Measurements from ENCODE around the gene TPRG1L.

The TPRG1L gene

DNA sequence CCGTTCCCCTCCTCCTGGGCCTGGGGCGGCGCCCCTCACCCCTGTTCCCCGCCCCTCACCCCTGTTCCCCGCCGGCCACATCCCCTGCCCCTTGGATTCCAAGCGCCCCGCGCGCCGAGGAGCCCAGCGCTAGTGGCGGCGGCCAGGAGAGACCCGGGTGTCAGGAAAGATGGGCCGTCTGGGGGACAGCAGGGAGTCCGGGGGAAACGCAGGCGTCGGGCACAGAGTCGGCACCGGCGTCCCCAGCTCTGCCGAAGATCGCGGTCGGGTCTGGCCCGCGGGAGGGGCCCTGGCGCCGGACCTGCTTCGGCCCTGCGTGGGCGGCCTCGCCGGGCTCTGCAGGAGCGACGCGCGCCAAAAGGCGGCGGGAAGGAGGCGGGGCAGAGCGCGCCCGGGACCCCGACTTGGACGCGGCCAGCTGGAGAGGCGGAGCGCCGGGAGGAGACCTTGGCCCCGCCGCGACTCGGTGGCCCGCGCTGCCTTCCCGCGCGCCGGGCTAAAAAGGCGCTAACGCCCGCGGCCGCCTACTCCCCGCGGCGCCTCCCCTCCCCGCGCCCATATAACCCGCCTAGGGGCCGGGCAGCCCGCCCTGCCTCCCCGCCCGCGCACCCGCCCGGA lies 27.2 kb downstream of the TPRG1L start, which contains the start of gene TP73:
Gene TP73 (plus strand): TSS at position 587 of the 618 bp plus-strand sequence. CDS start 29,850 bp downstream, outside the sequence.
- no peaks in the 10 kb centered on the region for H3K9me3 ChIP-seq (ENCODE audit: control insufficient read depth in 2 of 2, low read length in 2 of 2)
- H3K9ac ChIP-seq (ENCODE audit: low read depth in 1 of 2, low read length in 2 of 2), result no peak within 1 kb of the TSS
- H3K4me3 ChIP-seq (ENCODE audit: low read length in 2 of 2), result peak within 1 kb of the TSS; percentile 37 to 39
- H3K4me1 ChIP-seq (ENCODE audit: control insufficient read depth in 2 of 2, insufficient read depth in 2 of 2, low read length in 2 of 2), result peaks cover 10 to 15% of the 10 kb centered on the region in 2 donors
- peaks cover under 1 to 2% of the 10 kb centered on the region in 2 donors for H3K36me3 ChIP-seq (ENCODE audit: control insufficient read depth in 2 of 2, insufficient read depth in 2 of 2, low read length in 2 of 2)
- no peak within 1 kb of the TSS for H3K27ac ChIP-seq (ENCODE audit: low read depth in 2 of 2, low read length in 2 of 2)
- H3K27me3 ChIP-seq (ENCODE audit: control insufficient read depth in 2 of 2, insufficient read depth in 2 of 2, low read length in 2 of 2), result peaks cover 26 to 34% of the 10 kb centered on the region in 2 donors

DNA sequence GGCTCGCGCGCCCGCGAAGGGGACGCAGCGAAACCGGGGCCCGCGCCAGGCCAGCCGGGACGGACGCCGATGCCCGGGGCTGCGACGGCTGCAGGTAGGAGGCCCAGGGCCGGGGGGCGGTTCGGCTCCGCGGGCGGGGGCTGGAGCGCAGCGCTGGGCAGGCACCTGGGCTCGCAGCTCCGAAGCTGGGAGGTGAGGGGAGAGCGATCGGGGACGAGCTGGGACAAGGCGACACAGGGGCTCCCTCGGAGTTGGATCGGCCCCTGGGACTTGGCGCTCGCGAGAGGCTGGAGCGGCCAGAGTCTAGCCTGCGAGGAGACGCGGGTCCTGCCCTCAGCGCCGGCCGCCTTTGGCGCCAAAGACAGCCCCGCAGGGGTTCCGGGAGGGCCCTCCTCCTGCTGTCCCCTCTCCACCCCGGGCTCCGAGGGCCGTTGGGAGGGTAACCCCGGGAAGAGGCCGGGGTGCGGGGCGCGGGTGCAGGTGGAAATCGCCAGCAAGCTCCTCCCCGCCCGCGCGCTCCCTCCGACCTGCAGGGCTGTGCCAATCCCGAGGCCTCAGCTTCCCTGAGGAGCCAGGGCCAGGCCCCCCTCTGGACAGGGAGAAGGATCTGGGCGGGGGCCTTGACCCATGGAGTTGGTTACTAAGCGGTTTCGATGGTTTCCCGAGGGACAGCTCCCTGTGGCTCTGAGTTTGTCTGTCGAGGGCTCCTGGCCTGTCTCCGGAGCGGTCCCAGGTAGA lies 27.9 kb downstream of the TPRG1L start:
- peaks cover 10 to 15% of the 10 kb centered on the region in 2 donors for H3K4me1 ChIP-seq (ENCODE audit: control insufficient read depth in 2 of 2, insufficient read depth in 2 of 2, low read length in 2 of 2)
- H3K9me3 ChIP-seq (ENCODE audit: control insufficient read depth in 2 of 2, low read length in 2 of 2), result no peaks in the 10 kb centered on the region
- H3K9ac ChIP-seq (ENCODE audit: low read depth in 1 of 2, low read length in 2 of 2), result no peak overlapping the region
- no peaks in the 10 kb centered on the region for H3K36me3 ChIP-seq (ENCODE audit: control insufficient read depth in 2 of 2, insufficient read depth in 2 of 2, low read length in 2 of 2)
- peak overlapping the region; percentile 37 to 39 for H3K4me3 ChIP-seq (ENCODE audit: low read length in 2 of 2)
- H3K27me3 ChIP-seq (ENCODE audit: control insufficient read depth in 2 of 2, insufficient read depth in 2 of 2, low read length in 2 of 2), result peaks cover 26 to 34% of the 10 kb centered on the region in 2 donors
- no peak overlapping the region for H3K27ac ChIP-seq (ENCODE audit: low read depth in 2 of 2, low read length in 2 of 2)

DNA sequence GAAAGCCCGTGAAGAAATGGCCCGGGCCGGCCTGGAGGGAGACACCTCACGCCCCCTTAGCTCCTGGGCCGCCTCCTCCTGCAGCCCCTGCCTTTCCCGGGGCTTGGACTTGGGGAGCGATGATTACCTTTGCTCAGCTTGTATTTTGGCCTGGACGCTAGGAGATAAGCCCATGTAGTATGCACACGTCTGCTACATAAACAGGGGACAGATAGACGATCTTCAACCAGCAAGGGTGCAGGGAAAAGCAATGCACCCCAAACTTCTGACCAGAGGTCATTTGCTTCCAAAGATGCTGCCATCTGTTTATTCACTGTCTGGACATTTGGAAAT lies 28.4 kb downstream of the TPRG1L start:
- H3K9me3 ChIP-seq (ENCODE audit: control insufficient read depth in 2 of 2, low read length in 2 of 2), result no peaks in the 10 kb centered on the region
- H3K4me3 ChIP-seq (ENCODE audit: low read length in 2 of 2), result no peak overlapping the region
- peaks cover 10 to 15% of the 10 kb centered on the region in 2 donors for H3K4me1 ChIP-seq (ENCODE audit: control insufficient read depth in 2 of 2, insufficient read depth in 2 of 2, low read length in 2 of 2)
- H3K27ac ChIP-seq (ENCODE audit: low read depth in 2 of 2, low read length in 2 of 2), result no peak overlapping the region
- no peak overlapping the region for H3K9ac ChIP-seq (ENCODE audit: low read depth in 1 of 2, low read length in 2 of 2)
- no peaks in the 10 kb centered on the region for H3K36me3 ChIP-seq (ENCODE audit: control insufficient read depth in 2 of 2, insufficient read depth in 2 of 2, low read length in 2 of 2)
- H3K27me3 ChIP-seq (ENCODE audit: control insufficient read depth in 2 of 2, insufficient read depth in 2 of 2, low read length in 2 of 2), result peaks cover 26 to 34% of the 10 kb centered on the region in 2 donors

DNA sequence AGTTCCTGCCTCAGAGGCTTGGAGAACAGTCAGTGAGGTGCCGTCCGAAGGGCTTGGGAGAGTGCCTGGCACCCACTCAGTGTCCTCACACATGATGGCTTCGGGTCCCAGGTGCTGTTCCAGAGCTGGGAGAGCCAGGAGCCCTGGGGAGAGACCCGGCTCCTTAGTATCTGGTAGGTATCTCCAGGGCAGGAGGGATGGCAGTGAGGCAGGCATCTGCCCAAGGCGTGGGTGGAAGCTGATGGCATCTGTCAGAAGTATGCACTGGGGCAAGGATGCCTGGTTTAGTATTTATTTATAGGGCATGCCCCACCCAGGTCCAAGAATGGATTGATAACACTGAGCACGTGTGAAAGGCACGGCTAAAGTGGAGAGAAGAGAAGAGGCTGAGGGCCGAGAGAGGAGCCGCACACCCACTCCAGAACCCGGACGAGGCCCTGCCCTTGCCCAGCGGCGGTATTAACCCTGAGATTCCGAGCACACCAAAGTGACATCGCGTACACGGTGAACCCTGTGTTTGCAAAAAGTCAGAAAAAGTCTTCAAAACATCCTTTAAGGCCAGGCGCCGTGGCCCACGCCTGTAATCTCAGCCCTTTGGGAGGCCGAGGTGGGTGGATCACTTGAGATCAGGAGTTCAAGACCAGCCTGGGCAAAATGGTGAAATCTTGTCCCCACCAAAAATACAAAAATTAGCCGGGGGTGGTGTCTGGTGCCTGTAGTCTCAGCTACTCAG lies 29.9 kb downstream of the TPRG1L start:
- H3K9ac ChIP-seq (ENCODE audit: low read depth in 1 of 2, low read length in 2 of 2), result no peak overlapping the region
- H3K27me3 ChIP-seq (ENCODE audit: control insufficient read depth in 2 of 2, insufficient read depth in 2 of 2, low read length in 2 of 2), result peaks cover 26 to 34% of the 10 kb centered on the region in 2 donors
- H3K4me1 ChIP-seq (ENCODE audit: control insufficient read depth in 2 of 2, insufficient read depth in 2 of 2, low read length in 2 of 2), result peaks cover 4 to 9% of the 10 kb centered on the region in 2 donors
- no peak overlapping the region for H3K27ac ChIP-seq (ENCODE audit: low read depth in 2 of 2, low read length in 2 of 2)
- H3K36me3 ChIP-seq (ENCODE audit: control insufficient read depth in 2 of 2, insufficient read depth in 2 of 2, low read length in 2 of 2), result no peaks in the 10 kb centered on the region
- no peak overlapping the region for H3K4me3 ChIP-seq (ENCODE audit: low read length in 2 of 2)
- no peaks in the 10 kb centered on the region for H3K9me3 ChIP-seq (ENCODE audit: control insufficient read depth in 2 of 2, low read length in 2 of 2)

DNA sequence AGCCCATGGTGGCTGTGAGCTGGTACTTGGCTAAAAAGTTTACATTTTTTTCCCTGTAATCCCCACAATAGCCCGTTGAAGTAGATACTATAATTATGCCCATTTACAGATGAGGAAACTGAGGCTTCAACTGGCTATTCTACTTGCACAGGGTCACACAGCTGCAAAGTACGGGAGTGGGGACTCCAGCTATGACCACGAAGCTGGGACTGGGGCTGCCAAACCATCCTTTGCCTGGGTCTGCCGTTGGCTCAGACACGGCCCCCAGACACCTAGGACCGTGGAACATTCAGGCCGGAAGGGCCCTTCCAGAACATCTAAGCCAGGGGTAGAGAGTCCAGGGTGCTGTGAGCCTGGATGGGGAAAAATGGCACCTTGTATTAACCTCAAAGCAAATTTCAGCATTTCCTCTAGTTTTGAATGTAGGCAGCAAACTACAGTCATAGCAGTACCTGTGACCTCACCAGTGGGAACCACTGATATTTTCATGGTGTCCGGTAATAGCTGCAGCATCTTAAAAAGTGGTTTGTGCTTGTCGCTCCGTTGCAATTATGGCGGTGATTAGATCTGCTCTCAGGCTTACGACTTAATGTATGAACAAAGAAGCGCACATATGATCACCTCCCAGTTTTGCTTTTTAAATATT lies 31.8 kb downstream of the TPRG1L start:
- Histone ChIP-seq H3K9me3 (ENCODE audit: control insufficient read depth in 2 of 2, low read length in 2 of 2) (no peaks in the 10 kb centered on the region), H3K9ac (ENCODE audit: low read depth in 1 of 2, low read length in 2 of 2) (no peak overlapping the region), H3K27ac (ENCODE audit: low read depth in 2 of 2, low read length in 2 of 2) (no peak overlapping the region), H3K4me1 (ENCODE audit: control insufficient read depth in 2 of 2, insufficient read depth in 2 of 2, low read length in 2 of 2) (peaks cover 2 to 3% of the 10 kb centered on the region in 2 donors), H3K4me3 (ENCODE audit: low read length in 2 of 2) (no peak overlapping the region), H3K27me3 (ENCODE audit: control insufficient read depth in 2 of 2, insufficient read depth in 2 of 2, low read length in 2 of 2) (peaks cover 19 to 23% of the 10 kb centered on the region in 2 donors), H3K36me3 (ENCODE audit: control insufficient read depth in 2 of 2, insufficient read depth in 2 of 2, low read length in 2 of 2) (no peaks in the 10 kb centered on the region)

DNA sequence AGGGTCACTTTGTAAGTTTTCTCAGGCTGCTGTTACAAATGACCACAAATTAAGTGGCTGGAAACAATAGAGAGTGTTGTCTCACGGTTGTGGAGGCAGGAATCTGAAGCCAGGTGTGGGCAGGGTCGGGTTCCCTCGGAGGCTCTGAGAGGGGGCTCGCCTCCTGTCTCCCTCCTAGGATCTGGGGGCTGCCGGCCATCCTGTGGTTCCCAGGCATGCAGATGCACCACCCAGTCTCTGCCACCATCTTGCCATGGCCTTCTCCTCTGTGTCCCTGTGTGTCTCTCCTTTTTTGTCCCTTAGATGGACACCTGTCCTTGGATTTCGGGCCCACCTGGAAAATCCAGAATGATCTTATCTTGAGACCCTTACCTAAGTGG lies 32.3 kb downstream of the TPRG1L start:
- H3K27me3 ChIP-seq (ENCODE audit: control insufficient read depth in 2 of 2, insufficient read depth in 2 of 2, low read length in 2 of 2), result peaks cover 19 to 22% of the 10 kb centered on the region in 2 donors
- H3K9me3 ChIP-seq (ENCODE audit: control insufficient read depth in 2 of 2, low read length in 2 of 2), result no peaks in the 10 kb centered on the region
- H3K4me3 ChIP-seq (ENCODE audit: low read length in 2 of 2), result no peak overlapping the region
- H3K36me3 ChIP-seq (ENCODE audit: control insufficient read depth in 2 of 2, insufficient read depth in 2 of 2, low read length in 2 of 2), result no peaks in the 10 kb centered on the region
- H3K9ac ChIP-seq (ENCODE audit: low read depth in 1 of 2, low read length in 2 of 2), result no peak overlapping the region
- peaks cover 2 to 3% of the 10 kb centered on the region in 2 donors for H3K4me1 ChIP-seq (ENCODE audit: control insufficient read depth in 2 of 2, insufficient read depth in 2 of 2, low read length in 2 of 2)
- H3K27ac ChIP-seq (ENCODE audit: low read depth in 2 of 2, low read length in 2 of 2), result no peak overlapping the region

DNA sequence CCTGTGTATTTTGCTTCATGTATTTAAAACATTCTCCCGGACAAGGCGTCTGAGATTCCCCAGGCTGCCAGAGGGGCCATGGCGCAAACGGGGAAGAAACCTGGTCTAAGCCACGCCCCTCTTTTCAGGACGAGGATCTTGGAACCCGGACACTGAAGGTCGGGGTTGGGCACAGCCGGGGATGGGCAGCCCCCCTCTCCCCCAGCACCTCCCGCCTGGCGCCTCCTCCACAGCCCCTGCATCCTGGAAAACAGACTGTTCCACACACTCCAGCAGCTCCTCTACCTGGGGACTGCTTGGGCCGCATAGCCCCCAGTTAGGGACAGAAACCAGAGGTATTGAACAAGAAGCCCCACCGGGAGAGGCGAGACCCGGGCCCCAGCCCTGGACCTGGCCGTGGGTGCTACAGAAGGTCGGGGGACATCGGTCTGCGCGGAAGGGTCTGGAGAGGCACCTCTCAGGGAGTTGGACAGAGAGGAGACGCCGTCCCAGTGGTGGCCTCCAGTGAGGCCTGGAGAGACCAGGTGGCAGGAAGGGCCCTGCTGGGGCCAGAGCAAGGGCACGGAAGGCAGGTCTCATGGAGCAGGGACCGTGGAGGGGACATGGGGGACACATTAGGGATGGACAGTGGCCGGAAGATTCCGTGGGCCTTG lies 32.9 kb downstream of the TPRG1L start:
- no peaks in the 10 kb centered on the region for H3K4me1 ChIP-seq (ENCODE audit: control insufficient read depth in 2 of 2, insufficient read depth in 2 of 2, low read length in 2 of 2)
- H3K27me3 ChIP-seq (ENCODE audit: control insufficient read depth in 2 of 2, insufficient read depth in 2 of 2, low read length in 2 of 2), result peaks cover 17 to 20% of the 10 kb centered on the region in 2 donors

DNA sequence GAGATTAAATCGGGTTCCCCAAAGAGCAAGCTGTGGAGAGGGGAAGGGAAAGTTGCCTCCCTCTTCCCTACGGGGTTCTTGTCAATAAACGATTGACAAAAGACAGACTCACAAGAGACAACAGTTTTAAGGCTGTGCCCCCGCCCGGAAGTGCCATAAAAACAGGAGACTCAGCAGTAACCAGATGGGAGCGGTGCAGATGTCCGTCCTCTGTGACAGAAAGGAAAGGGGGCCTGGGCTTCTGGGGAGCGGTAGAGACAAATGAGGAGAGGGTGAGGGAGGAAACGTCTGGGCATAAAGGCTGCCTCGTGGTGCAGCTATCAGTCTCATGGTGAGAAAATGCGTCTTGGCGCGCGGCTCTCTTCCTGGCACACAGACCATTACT lies 33.4 kb downstream of the TPRG1L start:
- Histone ChIP-seq H3K4me3 (ENCODE audit: low read length in 2 of 2) (no peak overlapping the region), H3K9me3 (ENCODE audit: control insufficient read depth in 2 of 2, low read length in 2 of 2) (no peaks in the 10 kb centered on the region), H3K36me3 (ENCODE audit: control insufficient read depth in 2 of 2, insufficient read depth in 2 of 2, low read length in 2 of 2) (no peaks in the 10 kb centered on the region), H3K27me3 (ENCODE audit: control insufficient read depth in 2 of 2, insufficient read depth in 2 of 2, low read length in 2 of 2) (peaks cover 15 to 18% of the 10 kb centered on the region in 2 donors), H3K4me1 (ENCODE audit: control insufficient read depth in 2 of 2, insufficient read depth in 2 of 2, low read length in 2 of 2) (no peaks in the 10 kb centered on the region), H3K9ac (ENCODE audit: low read depth in 1 of 2, low read length in 2 of 2) (no peak overlapping the region), H3K27ac (ENCODE audit: low read depth in 2 of 2, low read length in 2 of 2) (no peak overlapping the region)

More for the DNA sequence above, 32.9 kb downstream of the TPRG1L start:
- Histone ChIP-seq H3K9me3 (ENCODE audit: control insufficient read depth in 2 of 2, low read length in 2 of 2) (no peaks in the 10 kb centered on the region), H3K9ac (ENCODE audit: low read depth in 1 of 2, low read length in 2 of 2) (no peak overlapping the region), H3K4me3 (ENCODE audit: low read length in 2 of 2) (no peak overlapping the region), H3K36me3 (ENCODE audit: control insufficient read depth in 2 of 2, insufficient read depth in 2 of 2, low read length in 2 of 2) (no peaks in the 10 kb centered on the region), H3K27ac (ENCODE audit: low read depth in 2 of 2, low read length in 2 of 2) (no peak overlapping the region)

DNA sequence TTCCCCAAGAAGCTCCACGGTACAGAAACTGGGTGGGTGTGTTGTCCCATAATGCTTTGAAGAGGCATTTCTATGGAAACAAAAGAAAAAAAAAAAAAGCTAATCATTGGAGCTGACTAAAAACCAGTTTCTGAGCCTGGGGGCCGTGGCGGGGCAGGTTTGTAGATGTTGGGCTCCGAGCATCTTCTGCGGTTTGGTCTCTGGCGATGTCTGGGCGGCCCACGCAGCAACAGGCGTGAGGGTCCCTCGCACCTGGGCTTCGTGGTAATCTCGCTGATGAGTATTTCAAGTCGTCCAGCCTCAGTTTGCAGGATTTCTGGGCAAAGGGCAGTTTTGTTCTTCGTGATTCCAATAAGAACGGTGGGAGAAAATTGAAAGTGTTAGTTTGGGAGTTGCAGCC lies 34.3 kb downstream of the TPRG1L start:
- no peak overlapping the region for H3K4me3 ChIP-seq (ENCODE audit: low read length in 2 of 2)
- H3K4me1 ChIP-seq (ENCODE audit: control insufficient read depth in 2 of 2, insufficient read depth in 2 of 2, low read length in 2 of 2), result no peaks in the 10 kb centered on the region
- H3K27me3 ChIP-seq (ENCODE audit: control insufficient read depth in 2 of 2, insufficient read depth in 2 of 2, low read length in 2 of 2), result peaks cover 9 to 13% of the 10 kb centered on the region in 2 donors
- H3K9ac ChIP-seq (ENCODE audit: low read depth in 1 of 2, low read length in 2 of 2), result no peak overlapping the region
- no peaks in the 10 kb centered on the region for H3K36me3 ChIP-seq (ENCODE audit: control insufficient read depth in 2 of 2, insufficient read depth in 2 of 2, low read length in 2 of 2)
- H3K27ac ChIP-seq (ENCODE audit: low read depth in 2 of 2, low read length in 2 of 2), result no peak overlapping the region
- H3K9me3 ChIP-seq (ENCODE audit: control insufficient read depth in 2 of 2, low read length in 2 of 2), result no peaks in the 10 kb centered on the region

Measured in mucosa of rectum (tissue), 2 donors.